GM12878 (cell line): ENCODE measurements around the gene SMIM12. TPM values are rescaled to one million over a fixed set of nuclear protein-coding genes. Genes with fewer than 3 reads are reported as not detected.

Source experiments
- ATAC-seq: fragments of 200-7000 bp; cut with Tn5 transposase; 3 replicates; pipeline ENCODE4 v1.9.1; 2020; ENCODE audit warnings: mild to moderate bottlenecking, moderate library complexity
- BruUV-seq: library from RNA; stranded (reverse); fragments of 400-500 nt; replicated peaks from 2 replicates; lab custom pipeline; 2021; lab: Mats Ljungman, UMichigan
- CTCF ChIA-PET: fragments of 300-600 bp; sonication (Branson Sonifier 250); formaldehyde crosslinking; extraction: SDS; loops from one replicate; lab custom pipeline; 2021; ENCODE audit warnings: inconsistent platforms; lab: Yijun Ruan, JAX
- POLR2A ChIA-PET: fragments of 350-600 bp; formaldehyde crosslinking; extraction: SDS; loops from one replicate; lab custom pipeline; 2021; ENCODE audit warnings: inconsistent platforms; lab: Charles Lee
- RAD21 ChIA-PET: fragments of 300-600 bp; sonication (Branson Sonifier 250); formaldehyde crosslinking; loops from one replicate; lab custom pipeline; 2023; ENCODE audit warnings: antibody characterized with exemption; ENCODE audit not compliant: unreplicated experiment; lab: Charles Lee
- SMC1A ChIA-PET: fragments of 300-600 bp; sonication (Branson Sonifier 250); formaldehyde crosslinking; loops from one replicate; lab custom pipeline; 2023; ENCODE audit not compliant: unreplicated experiment, uncharacterized antibody; lab: Charles Lee
- DNase-seq: peaks from one replicate; pipeline ENCODE4 v3.0.0-alpha.2; 2011; ENCODE audit warnings: low read depth, low spot score
- FAIRE-seq: peaks from 3 replicates; lab custom pipeline; 2011; peaks lifted over from hg19 to GRCh38; lab: Jason Lieb, UNC
- H2AFZ ChIP-seq: 2 replicates; pipeline ENCODE4 v1.6.0; 2011; ENCODE audit warnings: low read depth, low read length, control low read depth; ENCODE audit not compliant: control insufficient read depth
- H3K27ac ChIP-seq: 2 replicates; pipeline ENCODE4 v1.5.1; 2011; ENCODE audit warnings: control low read depth; ENCODE audit not compliant: control insufficient read depth, insufficient read depth
- H3K27me3 ChIP-seq, 2 experiments: replicated peaks in 1 of 2; 2 replicates each; pipeline versions ENCODE4 v1.6.0 to v1.6.1; 2011; ENCODE audit warnings: low read length in 1 of 2; ENCODE audit not compliant: control insufficient read depth in 2 of 2, insufficient read depth in 2 of 2
- H3K36me3 ChIP-seq, 2 experiments: 2 replicates each; pipeline ENCODE4 v1.5.1; 2011; ENCODE audit warnings: low read length in 1 of 2; ENCODE audit not compliant: control insufficient read depth in 2 of 2, insufficient read depth in 2 of 2
- H3K4me1 ChIP-seq: 2 replicates; pipeline ENCODE4 v1.6.1; 2011; ENCODE audit warnings: mild to moderate bottlenecking, low read length, moderate library complexity, mixed read lengths; ENCODE audit not compliant: control insufficient read depth, insufficient read depth
- H3K4me2 ChIP-seq: 2 replicates; pipeline ENCODE4 v1.6.0; 2011; ENCODE audit warnings: control low read depth; ENCODE audit not compliant: control insufficient read depth, insufficient read depth
- H3K4me3 ChIP-seq: fragments of 200-600 bp; sonication (generic); 2 replicates; pipeline ENCODE4 v1.5.1; 2016
- H3K79me2 ChIP-seq: 2 replicates; pipeline ENCODE4 v1.6.0; 2011; ENCODE audit warnings: low read length; ENCODE audit not compliant: control insufficient read depth, insufficient read depth
- H3K9ac ChIP-seq: 2 replicates; pipeline ENCODE4 v1.8.0; 2011; ENCODE audit warnings: low read length, control low read depth, mixed read lengths; ENCODE audit not compliant: control insufficient read depth, insufficient read depth
- H3K9me3 ChIP-seq: replicated peaks from 3 replicates; pipeline ENCODE4 v1.5.1; 2011; ENCODE audit warnings: mild to moderate bottlenecking, low read length; ENCODE audit not compliant: control insufficient read depth, insufficient read depth
- H4K20me1 ChIP-seq: 2 replicates; pipeline ENCODE4 v1.6.0; 2011; ENCODE audit not compliant: control insufficient read depth, insufficient read depth
- ETV6 ChIP-seq, 2 experiments: fragments of 450-650 bp in 1 of 2; IDR thresholded peaks in 1 of 2; conservative IDR thresholded peaks in 1 of 2; 2 replicates each; pipeline ENCODE4 v1.6.1; 2014; ENCODE audit warnings: antibody characterized with exemption in 1 of 2, borderline replicate concordance in 1 of 2, low read depth in 1 of 2, mild to moderate bottlenecking in 1 of 2, moderate library complexity in 1 of 2
- FOS ChIP-seq: IDR thresholded peaks from 3 replicates; pipeline ENCODE4 v1.6.1; 2011; ENCODE audit warnings: borderline replicate concordance; ENCODE audit not compliant: insufficient read length; ENCODE audit errors: extremely low read depth
- HDAC2 ChIP-seq: fragments of 200-600 bp; sonication (generic); IDR thresholded peaks from 2 replicates; pipeline ENCODE4 v1.6.1; 2017
- MTA3 ChIP-seq: IDR thresholded peaks from 2 replicates; pipeline ENCODE4 v1.6.1; 2012; ENCODE audit warnings: low read length, inconsistent platforms, borderline replicate concordance
- NFXL1 ChIP-seq: fragments of 450-650 bp; IDR thresholded peaks from 2 replicates; pipeline ENCODE4 v1.6.1; 2017; ENCODE audit warnings: antibody characterized with exemption, mild to moderate bottlenecking, borderline replicate concordance
- NR2C2 ChIP-seq: IDR thresholded peaks from 2 replicates; pipeline ENCODE4 v1.6.1; 2011; ENCODE audit warnings: borderline replicate concordance, low read depth; ENCODE audit not compliant: control insufficient read depth, insufficient read length
- SRF ChIP-seq, 2 experiments: IDR thresholded peaks; 2 replicates each; pipeline ENCODE4 v1.6.1; 2011; ENCODE audit warnings: low read depth in 2 of 2, low read length in 2 of 2, mild to moderate bottlenecking in 1 of 2, moderate library complexity in 1 of 2
- TBL1XR1 ChIP-seq: IDR thresholded peaks from 2 replicates; pipeline ENCODE4 v1.6.1; 2012; ENCODE audit warnings: low read depth, low read length, improper control_type of control experiment
- YBX1 ChIP-seq: fragments of 450-650 bp; IDR thresholded peaks from 2 replicates; pipeline ENCODE4 v1.6.1; 2016; ENCODE audit warnings: antibody characterized with exemption
- YY1 ChIP-seq: IDR thresholded peaks from 2 replicates; pipeline ENCODE4 v1.6.1; 2011; ENCODE audit warnings: low read depth, mild to moderate bottlenecking, low read length
- ZSCAN29 ChIP-seq: fragments of 450-650 bp; IDR thresholded peaks from 2 replicates; pipeline ENCODE4 v1.6.1; 2017; ENCODE audit warnings: mild to moderate bottlenecking, moderate library complexity
- ZZZ3 ChIP-seq: IDR thresholded peaks from 2 replicates; pipeline ENCODE4 v1.6.1; 2011; ENCODE audit warnings: low read depth; ENCODE audit not compliant: control insufficient read depth, insufficient read length
- WGBS: methylation state at CpG from one replicate; pipeline ENCODE4 v1.1.6; 2016; ENCODE audit warnings: low lambda C conversion rate; ENCODE audit not compliant: insufficient replicate concordance, insufficient coverage; ENCODE audit errors: missing lambda C conversion rate; 5-methylcytosine and 5-hydroxymethylcytosine counted together
- in situ Hi-C: fragments of 300-500 bp; cut with MboI; formaldehyde crosslinking; loops from 9 replicates; pipeline ENCODE4 v1.14.3; 2018; ENCODE audit warnings: mixed read lengths
- intact Hi-C: fragments of 100-400 bp; cut with micrococcal nuclease; formaldehyde crosslinking; loops from one replicate; pipeline ENCODE4 v1.14.2; 2022; ENCODE audit not compliant: unreplicated experiment
- polyA plus RNA-seq, 11 experiments: library from polyadenylated mRNA; depleted of rRNA in 4 of 11; unstranded in 6 of 11; stranded (reverse) in 5 of 11; fragments of >200 nt; fragmentation: Nextera tagmentation in 4 of 11; fragmentation: Illumina TruSeq in 1 of 11; extraction: Ambion mirVana in 4 of 11; extraction: Trizol in 1 of 11; gene quantifications; 1 replicate in 1 of 11; 2 replicates in 10 of 11; pipeline versions ENCODE4 v1.2.1 to v1.2.3, GENCODE V29; 2011 to 2016; ENCODE audit warnings: inconsistent platforms in 2 of 11, missing spikeins in 2 of 11, low read depth in 1 of 11
- total RNA-seq, 4 experiments: library from RNA; depleted of rRNA in 3 of 4; stranded (reverse); fragments of >200 nt in 3 of 4; fragmentation: Illumina TruSeq in 1 of 4; extraction: Trizol in 1 of 4; gene quantifications; 2 replicates each; pipeline versions ENCODE4 v1.2.1 to v1.2.3, GENCODE V29; 2013 to 2021
- TF ChIP-seq, protein P1 (sequence below): IDR thresholded peaks from 2 replicates; pipeline ENCODE4 v1.6.1; 2012; ENCODE audit warnings: low read length, inconsistent platforms

The SMIM12 gene
- total and polyA plus RNA-seq, 10 of the 15 experiments (the other 5 are each of a cell fraction or from before 2014, with no cell fraction given) = 26.1 to 81.5 (median 44.1) TPM

DNA sequence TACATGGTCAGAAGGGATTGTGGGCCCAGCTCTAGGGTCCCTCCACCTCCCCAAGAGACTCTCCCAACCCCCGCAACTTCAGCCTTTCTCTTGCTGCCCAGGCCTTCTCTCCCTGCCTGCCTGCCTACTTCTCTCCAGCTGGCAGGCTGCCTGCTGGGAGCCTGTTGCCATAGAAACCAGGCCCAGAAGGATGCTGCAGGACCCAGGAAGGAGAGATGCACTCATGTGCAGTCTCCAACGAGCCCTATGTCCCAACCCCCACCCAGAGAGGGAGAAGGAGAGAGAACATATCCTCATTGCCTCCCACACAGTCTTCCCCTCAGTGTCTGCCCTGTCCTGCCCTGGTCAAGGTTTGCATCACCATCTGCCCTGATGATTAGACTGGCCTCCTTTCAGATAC, 10.8 kb upstream of the SMIM12 start:
- H3K9ac ChIP-seq = no peak overlapping the region
- CTCF ChIA-PET = interaction anchor here (1.3 kb wide), 1 partner anchor 18 kb away, joined by 3 read pairs; no protein-coding TSS in a partner anchor

More for the DNA sequence above, 10.8 kb upstream of the SMIM12 start:
- Histone ChIP-seq H3K79me2 (no peaks in the 10 kb centered on the region), H3K27me3 (peaks cover 0 to 5% of the 10 kb centered on the region in 2 experiments; a peak in 2 of 4 replicates), H4K20me1 (no peaks in the 10 kb centered on the region), H3K4me2 (no peak overlapping the region), H3K4me1 (peaks cover 4% of the 10 kb centered on the region; the same call in 1 of the 2 replicates), H3K27ac (no peak overlapping the region), H3K4me3 (no peak overlapping the region), H3K36me3 (no peaks in the 10 kb centered on the region), H3K9me3 (no peaks in the 10 kb centered on the region), H2AFZ (no peak overlapping the region)
- intact Hi-C loops = no loop called here
- FAIRE-seq (no peak), DNase-seq (no peak), ATAC-seq (no peak)
- in situ Hi-C loops = no loop called here
- ChIA-PET SMC1A (no interaction called here), RAD21 (no interaction called here), POLR2A (no interaction called here)
- no peak for TF ChIP-seq ETV6 (conservative IDR thresholded peaks at IDR 0.05 in 1 of 2, IDR thresholded peaks at IDR 0.05 in 1 of 2; ENCODE audit: borderline replicate concordance in 1 of 2, low read depth in 1 of 2)
- no peak for TF ChIP-seq YY1
- no peak for TF ChIP-seq SRF (IDR thresholded peaks at IDR 0.05; ENCODE audit: low read depth in 2 of 2, low read length in 2 of 2)
- TF ChIP-seq MTA3 = no peak
- TF ChIP-seq YBX1 = no peak
- TF ChIP-seq ZZZ3 = no peak
- no peak for TF ChIP-seq ZSCAN29
- TF ChIP-seq, protein P1, sequence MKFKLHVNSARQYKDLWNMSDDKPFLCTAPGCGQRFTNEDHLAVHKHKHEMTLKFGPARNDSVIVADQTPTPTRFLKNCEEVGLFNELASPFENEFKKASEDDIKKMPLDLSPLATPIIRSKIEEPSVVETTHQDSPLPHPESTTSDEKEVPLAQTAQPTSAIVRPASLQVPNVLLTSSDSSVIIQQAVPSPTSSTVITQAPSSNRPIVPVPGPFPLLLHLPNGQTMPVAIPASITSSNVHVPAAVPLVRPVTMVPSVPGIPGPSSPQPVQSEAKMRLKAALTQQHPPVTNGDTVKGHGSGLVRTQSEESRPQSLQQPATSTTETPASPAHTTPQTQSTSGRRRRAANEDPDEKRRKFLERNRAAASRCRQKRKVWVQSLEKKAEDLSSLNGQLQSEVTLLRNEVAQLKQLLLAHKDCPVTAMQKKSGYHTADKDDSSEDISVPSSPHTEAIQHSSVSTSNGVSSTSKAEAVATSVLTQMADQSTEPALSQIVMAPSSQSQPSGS = no peak
- TF ChIP-seq NR2C2 = no peak
- TF ChIP-seq HDAC2 = no peak
- TF ChIP-seq FOS = no peak
- no peak for TF ChIP-seq TBL1XR1
- no peak for TF ChIP-seq NFXL1
- BruUV-seq = no TSS peak
- WGBS = 58% methylated on average over 2 of the region's 2 CpGs
